Activated gamma-delta T cell treated with Interleukin-2 at 50 U/mL for 16 hours (primary cell): ENCODE results near the gene ANGPTL7.
"Not testable (repeated sequence)": the region's sequence is repeated elsewhere in the genome, so short reads cannot be mapped to it uniquely, and the experiment has no call there.

ENCODE experiments used
- DNase-seq: peaks from one replicate; pipeline ENCODE4 v3.0.0-alpha.2; 2020

The ANGPTL7 gene, protein sequence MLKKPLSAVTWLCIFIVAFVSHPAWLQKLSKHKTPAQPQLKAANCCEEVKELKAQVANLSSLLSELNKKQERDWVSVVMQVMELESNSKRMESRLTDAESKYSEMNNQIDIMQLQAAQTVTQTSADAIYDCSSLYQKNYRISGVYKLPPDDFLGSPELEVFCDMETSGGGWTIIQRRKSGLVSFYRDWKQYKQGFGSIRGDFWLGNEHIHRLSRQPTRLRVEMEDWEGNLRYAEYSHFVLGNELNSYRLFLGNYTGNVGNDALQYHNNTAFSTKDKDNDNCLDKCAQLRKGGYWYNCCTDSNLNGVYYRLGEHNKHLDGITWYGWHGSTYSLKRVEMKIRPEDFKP

GRCh38 chr1:11188858-11189451 lies at the start of gene ANGPTL7:
Gene ANGPTL7, plus strand, starts transcription at chr1:11189355. Its CDS starts 225 bp downstream, at chr1:11189580.
- no peak for DNase-seq

- DNase-seq = no peak
Observed at GRCh38 chr1:11142618-11143391, 46.4 kb upstream of the ANGPTL7 start.

DNA sequence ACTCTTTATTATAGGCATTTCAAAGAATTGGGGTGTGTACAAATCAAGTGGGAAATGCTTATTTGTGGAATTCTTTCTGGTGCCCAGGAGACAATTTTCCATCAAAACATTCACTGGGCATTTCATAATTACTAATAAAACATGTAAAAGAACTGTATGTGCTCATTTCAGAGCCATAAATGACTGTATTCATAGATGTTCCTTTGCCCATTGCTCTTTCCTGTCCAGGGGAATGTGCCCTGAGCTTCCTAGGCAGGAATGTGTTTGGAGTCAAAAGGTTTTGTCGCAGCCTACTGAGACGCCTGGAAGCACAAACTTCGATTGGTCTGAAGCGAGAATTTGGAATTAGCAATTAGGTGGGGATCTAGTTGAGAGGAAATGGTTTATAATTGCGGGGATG lies 45.8 kb upstream of the ANGPTL7 start:
- no peak for DNase-seq

DNA sequence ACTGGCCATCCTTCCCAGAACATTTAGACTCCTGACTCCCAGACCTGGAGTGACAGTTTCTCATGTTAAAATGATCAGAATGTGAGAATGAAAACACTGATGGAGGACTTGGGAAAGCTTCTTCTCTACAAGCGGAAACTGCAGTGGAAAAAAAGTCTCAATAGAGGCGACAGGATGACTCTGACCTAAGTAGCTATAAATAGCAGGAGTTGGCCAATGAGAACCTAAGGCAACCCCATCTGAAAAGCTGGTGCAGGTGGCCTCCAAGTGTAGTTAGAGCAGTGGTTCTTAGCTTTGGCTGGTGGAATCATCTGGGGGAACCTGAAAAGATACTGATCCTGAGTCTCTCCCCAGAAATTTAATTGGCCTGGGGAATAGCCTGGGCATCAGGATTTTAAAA lies 45.2 kb upstream of the ANGPTL7 start:
- DNase-seq = no peak

- DNase-seq = no peak
Observed at GRCh38 chr1:11144570-11145256, 44.4 kb upstream of the ANGPTL7 start.

- no peak for DNase-seq
Observed at GRCh38 chr1:11145741-11146140, 43.4 kb upstream of the ANGPTL7 start.

- no peak for DNase-seq
Observed at GRCh38 chr1:11147197-11147770, 41.9 kb upstream of the ANGPTL7 start.

- no peak for DNase-seq
Observed at GRCh38 chr1:11150326-11150725, 38.8 kb upstream of the ANGPTL7 start.

- DNase-seq = no peak
Observed at GRCh38 chr1:11151114-11151513, 38.0 kb upstream of the ANGPTL7 start.

- DNase-seq = no peak
Observed at GRCh38 chr1:11151826-11152612, 37.1 kb upstream of the ANGPTL7 start.

GRCh38 chr1:11152755-11153154 lies 36.4 kb upstream of the ANGPTL7 start:
- DNase-seq = no peak

DNA sequence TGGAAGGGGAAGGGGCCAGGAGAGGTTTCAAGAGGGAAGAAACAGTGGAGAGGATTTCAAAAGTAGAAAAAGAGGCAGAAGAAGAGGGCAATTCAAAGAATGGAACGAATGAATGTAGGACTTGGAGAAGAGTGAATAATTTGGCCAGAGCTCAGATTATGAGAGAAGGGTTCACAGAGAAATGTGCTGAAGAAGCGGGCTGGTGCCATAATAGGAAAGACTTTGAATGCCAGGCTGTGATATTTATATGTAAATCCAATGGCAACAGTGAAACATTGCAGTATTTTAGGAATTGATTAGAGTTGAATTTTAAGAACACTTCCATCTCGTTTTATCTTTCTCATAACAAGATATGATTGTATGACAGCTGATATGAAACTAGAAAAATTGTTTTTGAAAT lies 36.0 kb upstream of the ANGPTL7 start:
- DNase-seq = no peak

GRCh38 chr1:11156441-11156840 lies 32.7 kb upstream of the ANGPTL7 start:
- no peak for DNase-seq

DNA sequence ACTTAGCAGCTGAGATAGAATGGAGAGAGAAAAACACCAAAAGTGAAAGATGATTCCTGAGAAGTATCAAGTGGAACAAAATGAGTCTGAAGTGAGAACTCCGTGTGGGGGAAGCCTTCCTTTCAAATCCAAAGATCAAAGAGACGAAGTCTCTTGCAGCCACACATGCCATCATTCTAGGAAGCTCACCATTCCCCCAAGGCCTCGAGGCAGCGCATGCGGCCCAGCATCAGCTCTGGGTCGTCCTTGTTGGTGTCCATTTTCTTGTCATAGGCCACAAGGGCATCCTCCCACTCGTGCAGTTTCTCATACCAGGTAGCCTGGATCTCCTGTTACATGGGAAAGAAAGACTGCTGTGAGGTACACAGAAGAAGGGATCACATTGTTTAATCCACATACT lies 32.2 kb upstream of the ANGPTL7 start:
- no peak for DNase-seq

- DNase-seq = no peak
Observed at GRCh38 chr1:11157394-11157793, 31.8 kb upstream of the ANGPTL7 start.

GRCh38 chr1:11157867-11158266 lies 31.3 kb upstream of the ANGPTL7 start:
- DNase-seq = no peak

DNA sequence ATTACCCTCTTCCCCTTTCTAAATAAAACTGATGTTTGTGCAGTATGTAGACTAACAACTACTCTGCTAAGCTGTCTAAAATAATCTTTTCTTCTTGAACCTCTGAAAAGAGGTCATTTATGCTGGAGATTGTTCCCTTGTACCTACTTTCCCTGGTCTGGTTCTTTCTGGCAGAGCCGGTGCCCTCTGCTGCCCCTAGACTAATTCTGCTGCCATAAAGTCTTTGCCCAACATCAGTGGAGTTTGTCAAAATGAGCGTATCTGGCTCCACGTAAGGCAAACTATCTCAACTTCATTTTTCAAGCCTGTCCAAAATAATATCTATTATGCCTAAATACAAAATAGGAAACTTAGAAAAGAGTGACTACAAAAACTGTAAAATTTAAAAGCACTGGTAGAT lies 30.9 kb upstream of the ANGPTL7 start:
- DNase-seq = no peak

DNA sequence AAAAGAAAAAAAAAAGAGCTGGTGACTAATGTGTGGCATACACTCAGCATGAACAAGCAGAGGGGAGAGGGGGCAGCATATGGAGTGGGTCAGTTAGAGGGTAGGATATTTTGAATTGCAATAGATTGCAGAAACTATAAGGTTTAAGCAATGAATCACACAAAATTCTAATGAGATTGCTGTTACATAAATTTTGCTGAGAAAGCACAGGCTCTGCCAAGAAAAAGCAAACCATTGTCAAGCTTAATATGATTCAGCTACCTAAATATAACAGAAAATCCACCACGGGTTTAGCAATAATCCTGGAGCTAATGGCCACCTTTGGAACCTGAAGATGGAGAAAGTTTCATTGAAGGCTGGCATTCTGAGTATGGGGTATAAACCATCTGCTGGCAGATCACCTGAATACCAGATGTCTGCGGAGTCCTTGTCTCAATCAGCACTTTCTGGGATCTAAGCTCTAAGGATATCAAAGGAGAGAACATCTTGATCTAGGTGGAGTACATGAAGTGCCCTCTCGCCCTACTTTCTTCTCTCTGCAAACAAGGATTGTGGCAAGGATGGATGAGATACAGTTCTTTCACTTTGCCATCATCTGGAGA lies 30.3 kb upstream of the ANGPTL7 start:
- no peak for DNase-seq

DNA sequence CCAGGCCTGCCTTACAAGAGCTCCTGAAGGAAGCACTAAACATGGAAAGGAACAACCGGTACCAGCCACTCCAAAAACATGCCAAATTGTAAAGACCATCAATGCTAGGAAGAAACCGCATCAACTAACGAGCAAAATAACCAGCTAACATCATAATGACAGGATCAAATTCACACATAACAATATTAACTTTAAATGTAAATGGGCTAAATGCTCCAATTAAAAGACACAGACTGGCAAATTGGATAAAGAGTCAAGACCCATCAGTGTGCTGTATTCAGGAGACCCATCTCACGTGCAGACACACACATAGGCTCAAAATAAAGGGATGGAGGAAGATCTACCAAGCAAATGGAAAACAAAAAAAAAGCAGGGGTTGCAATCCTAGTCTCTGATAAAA lies 26.4 kb upstream of the ANGPTL7 start:
- not testable (repeated sequence) for DNase-seq

DNA sequence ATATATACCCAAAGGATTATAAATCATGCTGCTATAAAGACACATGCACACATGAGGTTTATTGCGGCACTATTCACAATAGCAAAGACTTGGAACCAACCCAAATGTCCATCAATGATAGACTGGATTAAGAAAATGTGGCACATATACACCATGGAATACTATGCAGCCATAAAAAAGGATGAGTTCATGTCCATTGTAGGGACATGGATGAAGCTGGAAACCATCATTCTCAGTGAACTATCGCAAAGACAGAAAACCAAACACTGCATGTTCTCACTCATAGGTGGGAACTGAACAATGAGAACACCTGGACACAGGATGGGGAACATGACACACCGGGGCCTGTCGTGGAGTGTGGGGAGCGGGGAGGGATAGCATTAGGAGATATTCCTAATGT lies 22.4 kb upstream of the ANGPTL7 start:
- DNase-seq = not testable (repeated sequence)

DNA sequence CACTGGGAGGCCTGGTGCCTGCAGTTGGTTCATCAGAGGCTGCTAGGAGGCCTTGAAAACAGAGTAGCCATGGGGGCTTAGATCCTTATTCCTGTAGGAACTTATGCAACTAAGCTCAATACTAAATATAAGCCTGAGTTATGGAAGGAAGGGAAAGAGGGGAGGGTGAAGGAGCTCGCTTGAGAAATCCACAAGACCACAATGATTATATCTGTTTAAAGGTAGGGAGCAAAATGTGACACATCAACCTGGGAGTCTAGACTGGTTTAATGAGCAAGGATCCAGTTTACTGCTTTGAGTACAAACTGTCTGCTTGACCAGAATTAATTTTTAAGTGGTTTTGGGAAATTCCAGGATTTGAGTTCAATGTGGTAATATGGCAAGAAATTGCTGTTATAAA lies 20.4 kb upstream of the ANGPTL7 start:
- no peak for DNase-seq

DNA sequence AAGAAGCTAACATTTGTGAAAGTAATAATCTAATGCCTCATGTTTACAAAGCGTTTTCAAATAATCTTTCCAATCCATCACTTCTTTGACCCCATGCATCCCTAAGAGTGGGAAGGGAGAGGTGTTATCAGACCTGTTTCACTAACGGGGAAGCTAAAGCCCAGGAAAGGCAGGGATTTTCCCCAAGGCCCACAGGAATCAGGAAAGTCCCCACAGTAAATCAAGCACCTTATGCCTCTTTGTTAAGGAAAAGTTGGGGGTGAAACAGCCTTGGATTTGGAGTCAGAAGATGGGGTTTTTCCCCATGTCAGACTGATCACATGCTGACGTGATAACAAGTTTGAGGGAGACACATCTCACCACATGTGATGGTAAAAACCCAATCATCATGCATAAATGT lies 20.0 kb upstream of the ANGPTL7 start:
- no peak for DNase-seq
